ENCODE data around the gene PRSS16.

Gene PRSS16

DNA sequence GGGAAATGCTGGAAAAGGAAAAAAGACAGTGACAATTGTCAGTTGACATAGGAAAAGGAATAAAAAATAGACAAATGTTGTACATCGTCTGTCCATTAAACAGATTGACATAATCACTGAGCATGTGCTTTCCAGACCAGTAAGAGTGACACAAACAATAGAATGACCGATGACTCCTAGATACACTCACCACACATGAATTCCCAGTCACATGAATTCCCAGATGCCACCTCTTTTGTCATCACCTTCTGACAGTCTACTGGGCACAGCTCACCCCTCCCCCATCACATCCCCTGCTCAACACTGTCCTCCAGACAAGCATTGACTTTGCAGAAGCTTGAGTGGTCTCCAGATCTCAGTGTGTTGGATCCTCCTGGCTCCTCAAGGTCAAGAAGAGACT, 38.6 kb downstream of the PRSS16 start:
- no peak for DNase-seq

DNA sequence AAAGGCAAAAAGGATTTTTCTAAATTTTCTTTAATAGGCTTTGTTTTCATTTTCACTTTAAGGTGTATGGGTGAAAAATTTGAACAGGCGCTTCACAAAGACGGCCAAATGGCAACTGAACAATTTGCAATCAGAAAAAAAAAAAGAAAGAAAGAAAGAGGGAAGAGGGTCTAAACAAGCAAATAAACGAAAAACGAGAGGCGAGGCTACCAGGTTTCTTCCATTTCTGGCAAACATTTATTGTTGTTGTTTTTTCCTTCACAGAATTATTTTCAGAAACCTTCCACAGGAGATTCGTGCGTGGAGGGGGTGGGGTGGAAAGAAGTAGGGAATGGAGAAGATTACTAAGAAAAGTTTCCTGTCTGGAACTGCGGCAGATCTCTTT, 40.2 kb downstream of the PRSS16 start:
- no peak for DNase-seq

DNA sequence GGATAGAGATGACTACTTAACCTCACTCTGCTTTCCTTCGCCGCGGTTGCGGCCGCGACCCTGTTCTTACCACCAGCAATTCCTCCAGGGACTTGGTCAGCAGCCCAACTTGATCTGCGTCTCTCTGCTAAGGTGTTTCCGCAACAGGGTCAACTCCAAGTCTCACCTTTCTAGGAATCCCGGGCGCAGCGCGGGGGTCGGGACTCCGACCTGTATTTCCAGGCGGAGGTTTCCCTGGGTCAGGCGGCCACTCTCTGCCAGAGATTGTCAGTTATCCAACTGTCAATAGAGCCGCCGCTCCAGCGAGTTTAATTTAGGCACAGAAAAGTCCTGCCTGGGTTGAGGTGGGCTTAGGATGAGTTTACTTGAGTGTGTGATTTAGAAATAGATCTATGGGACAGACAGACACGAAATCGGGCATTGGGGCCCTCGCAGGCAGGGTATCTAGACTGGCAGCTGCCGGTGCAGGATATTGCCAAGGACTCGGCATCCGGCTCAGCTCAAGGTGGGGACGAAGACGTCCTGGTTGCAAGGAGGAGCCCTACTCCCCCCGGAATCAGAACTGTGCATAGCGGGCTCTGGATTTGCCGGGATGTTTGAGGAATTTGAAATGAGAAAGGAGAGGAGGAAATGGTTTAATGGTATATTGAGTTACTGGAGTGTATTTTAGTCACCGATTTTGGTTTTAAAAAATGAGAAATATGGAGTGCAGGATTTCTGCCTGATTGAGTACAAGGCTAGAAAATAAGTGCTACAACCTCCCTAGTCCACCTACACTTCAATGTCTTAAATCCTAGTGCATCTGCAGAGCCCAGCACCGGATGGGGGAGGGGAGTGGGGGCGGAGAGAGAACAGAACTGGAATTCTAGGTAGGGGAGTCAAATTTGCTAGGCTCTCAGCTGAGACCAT, 40.9 kb downstream of the PRSS16 start:
- no peak for DNase-seq

DNA sequence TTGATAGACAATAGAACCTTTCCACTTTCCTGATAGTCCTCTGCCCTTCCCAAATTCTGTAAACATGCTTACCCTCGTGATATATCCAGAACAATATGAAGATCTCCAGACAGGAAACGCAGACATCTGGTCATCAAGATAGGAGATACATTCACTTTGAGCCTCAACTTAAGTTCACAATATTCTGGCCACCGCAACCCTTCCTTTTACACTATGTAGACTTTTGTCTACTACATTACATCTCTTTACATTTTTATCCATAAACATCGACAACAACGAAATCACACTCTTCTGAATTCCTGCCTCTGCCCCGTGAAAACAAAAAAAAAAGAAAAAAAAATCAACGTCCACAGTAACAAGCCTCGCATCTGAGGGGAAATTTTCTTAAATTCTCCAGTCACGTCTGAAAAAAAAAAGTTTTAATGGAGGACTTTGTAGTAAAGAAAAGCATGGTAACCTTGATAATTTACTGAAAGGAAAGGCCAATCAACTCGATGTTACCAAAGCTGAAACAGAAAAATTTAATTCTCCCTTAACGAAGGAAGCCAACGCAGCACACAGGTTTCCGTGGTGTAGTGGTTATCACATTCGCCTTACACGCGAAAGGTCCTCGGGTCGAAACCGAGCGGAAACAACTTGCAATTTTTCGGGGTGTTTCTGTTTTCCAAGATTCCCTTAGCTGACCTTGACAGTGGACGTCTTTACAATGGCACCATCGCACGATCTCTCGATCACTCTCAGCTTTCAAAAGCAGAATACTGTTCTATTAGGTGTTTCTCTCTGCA, 42.8 kb downstream of the PRSS16 start:
- no peak for DNase-seq

DNA sequence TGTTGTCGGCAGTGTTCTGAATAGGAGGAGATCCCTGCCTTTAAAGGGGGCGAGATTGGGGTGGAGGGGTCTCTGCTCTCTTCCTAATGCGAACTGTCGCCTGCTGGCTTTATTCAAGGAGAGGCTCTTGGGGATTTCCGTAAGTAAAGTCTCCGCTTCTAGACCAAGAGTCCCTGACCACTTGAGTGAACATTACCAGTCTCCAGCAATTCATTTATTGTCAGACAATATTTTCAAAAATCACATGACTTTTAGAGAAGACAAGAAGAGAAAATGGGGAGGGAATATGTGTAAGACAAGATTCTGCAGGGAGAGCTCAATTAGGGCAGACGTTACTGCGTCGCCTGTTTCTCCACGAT, 43.3 kb downstream of the PRSS16 start:
- no peak for DNase-seq

DNA sequence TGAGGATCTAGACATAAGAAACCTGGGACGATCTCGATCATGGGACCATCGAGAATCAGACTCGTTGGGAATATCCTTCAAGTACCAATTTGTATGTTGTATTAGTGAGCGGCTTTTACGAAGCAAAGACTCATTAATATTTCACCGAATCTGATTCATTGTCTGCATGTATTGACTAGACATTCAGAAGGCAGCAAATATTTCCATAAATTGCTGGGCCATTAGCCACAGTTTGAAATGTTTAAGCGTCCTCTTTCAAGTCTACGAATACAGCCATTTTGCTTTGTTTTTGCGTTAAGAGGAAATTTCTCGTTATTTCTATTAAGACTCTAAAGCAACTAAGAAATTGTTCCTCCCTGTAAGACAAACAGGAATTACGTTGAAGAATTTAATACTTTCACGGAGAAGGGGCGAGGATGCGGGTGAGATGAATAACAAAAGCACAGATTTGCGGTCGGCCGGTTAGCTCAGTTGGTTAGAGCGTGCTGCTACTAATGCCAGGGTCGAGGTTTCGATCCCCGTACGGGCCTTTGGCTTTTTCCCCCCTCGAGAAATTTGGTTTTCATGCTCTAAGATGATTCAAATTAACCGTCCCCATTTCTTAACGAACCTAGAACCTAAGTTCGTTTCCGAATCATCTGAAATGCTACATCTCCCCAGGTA, 46.1 kb downstream of the PRSS16 start:
- no peak for DNase-seq

DNA sequence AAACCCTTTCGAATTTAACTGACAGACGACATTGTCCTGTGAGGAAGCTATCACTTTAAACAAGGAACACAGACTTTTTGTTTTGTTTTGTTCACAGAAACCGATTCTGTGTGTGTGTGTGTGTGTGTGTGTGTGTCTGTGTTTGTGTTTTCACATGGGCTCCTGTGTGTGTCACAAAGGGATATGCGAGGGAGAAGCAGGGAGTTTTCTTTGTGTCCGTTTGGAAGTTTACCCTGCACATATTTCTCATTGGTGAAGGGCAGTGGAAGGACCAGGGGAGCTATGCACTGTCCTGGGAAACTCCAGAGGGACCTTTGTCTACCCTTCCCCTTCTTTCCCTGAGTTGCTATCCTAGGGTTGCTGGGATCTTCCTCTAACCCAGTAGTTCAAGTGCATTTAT, 46.9 kb downstream of the PRSS16 start:
- no peak for DNase-seq

DNA sequence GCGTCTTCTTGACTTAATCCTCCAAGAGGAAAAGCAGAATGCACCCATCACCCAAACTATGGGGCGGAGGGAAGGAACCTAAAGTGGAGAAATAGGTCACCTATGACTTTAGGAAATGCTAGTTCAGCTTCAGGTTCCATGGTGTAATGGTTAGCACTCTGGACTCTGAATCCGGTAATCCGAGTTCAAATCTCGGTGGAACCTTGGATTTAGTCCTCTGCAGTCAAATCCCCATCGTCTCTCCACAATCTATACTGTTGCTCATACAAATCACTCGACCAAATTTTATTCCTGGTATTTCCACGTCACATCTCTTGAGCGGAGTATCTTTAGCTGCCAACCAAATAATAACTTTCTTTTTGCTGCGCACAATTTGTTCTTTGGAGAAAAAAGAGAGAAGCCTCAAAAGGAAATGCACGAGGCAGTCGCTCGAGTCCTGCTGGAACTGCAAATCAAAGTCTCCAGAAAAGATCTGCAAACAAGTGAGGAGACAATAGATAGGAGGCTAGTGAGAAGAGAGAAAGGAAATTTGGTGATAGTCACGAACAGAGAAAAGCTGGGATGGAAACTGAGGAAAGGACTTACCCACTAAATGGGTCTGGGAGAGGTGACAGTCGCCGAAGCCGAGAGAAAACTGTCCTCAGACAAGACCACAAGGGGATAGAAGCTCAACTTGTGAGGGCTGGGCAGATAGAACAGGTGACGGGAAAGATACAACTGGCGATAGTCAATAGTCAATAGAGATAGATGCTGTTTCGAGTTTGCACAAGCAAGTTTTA, 48.0 kb downstream of the PRSS16 start:
- no peak for DNase-seq

DNA sequence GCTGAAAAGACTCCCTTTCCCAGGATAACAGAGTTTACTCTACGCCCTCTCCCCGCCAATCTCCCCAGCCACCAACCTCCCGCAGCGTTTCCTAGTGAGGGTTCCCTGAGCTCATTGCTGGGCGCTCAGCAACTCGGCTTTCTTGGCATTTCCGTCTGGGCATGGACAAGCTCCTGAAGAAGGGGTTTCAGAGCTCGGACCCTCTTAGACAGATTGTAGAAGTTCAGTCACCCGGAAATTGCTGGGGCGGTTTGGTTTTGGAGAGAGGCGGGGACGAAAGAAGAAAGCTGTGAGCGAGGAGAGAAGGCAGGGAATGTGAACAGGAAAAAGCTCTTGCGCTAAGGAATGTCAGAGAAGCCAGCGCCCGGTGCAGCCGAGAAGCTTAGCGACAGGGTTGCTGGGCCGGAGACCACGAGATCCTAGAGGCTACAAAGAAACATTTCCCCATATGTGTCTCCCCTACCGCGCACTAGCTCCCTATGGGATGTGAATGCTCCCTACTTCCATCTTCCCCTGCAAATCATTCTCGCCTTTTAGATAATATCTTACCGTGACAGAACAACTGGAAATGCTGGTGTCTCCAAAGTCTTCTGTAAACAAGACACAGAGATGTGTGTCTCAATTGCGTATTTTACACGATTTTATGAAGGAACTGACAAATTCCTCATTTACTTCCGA, 48.7 kb downstream of the PRSS16 start:
- no peak for DNase-seq

DNA sequence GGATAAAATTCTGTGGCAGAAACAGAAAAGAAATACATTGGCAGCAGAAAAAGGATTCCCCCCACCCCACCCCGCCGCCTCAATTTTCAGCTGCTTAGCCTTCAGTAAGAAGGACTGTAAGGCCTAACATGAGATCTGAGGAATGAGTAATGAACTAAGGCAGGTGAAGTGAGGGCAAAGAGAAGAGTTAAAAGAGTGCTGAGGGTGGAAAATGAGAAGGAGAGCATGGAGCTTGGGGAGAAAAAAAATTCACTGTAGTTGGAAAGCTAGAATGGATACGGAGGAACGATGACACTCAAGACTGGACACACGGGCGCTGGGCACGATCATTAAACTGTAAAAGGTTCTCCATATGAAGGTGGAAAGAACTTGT, 50.0 kb downstream of the PRSS16 start:
- no peak for DNase-seq

DNA sequence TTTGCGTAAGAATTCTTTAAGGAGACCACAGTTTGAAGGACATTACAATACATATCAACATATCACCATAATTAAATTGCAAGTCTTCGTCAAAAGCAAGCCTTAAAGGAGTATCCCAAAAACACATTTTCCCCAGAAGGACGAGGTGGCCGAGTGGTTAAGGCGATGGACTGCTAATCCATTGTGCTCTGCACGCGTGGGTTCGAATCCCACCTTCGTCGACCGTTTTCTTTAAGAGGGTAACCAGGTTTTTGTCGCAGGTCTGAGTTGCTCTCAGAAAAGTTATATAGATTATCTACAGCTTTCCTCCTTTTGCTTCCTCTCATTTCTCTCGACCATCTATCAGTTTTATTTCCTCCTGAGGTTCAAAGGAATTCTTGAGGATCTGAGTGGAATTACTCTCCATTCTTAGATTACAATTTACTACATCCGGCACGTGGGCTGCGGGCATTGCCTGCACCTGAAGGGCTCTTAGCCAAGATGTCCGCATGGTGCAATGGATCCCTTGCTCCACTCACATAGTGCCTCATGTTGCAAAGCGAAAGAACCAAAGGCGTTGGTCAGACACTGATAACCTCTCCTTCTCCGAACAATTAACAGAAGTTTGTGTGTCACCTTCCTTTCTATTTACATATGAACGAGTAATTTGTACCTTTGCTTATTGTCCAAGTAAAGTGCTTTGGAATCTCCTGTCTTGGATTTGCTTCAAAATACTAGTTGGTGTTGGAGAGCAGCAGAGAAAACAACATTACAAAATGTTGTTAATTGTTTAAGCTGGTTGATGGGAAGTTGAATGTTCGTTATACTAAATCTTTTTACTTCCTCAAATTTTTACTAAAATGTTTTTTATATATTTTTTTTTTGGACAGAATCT, 50.6 kb downstream of the PRSS16 start:
- no peak for DNase-seq

DNA sequence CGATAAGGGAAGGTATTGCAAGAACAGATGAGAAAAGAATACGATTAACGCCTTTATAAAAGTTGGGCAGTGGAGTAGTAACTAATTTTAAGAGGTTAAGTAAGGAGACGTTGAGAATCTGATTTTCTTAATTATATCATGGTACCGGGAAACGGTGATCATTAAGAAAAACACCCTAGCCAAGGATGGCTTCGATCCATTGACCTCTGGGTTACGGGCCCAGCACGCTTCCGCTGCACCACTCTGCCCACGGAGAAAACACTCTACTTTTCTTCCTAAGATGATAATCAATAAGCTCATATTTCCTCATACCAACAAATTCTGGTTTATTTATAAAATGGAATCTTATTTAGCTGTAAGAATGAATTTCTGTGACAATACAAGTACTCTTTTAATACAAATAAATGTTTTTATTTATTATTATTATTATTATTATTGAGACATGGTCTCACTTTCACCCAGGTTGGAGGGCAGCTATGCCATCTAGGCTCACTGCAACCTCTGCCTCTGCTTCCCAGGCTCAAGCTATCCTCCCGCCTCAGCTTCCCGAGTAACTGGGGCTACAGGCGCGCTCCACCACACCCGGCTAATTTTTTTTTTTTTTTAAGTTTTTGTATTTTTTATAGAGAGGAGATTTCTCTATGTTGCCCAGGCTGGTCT, 56.2 kb downstream of the PRSS16 start:
- DNase-seq: no peak

Measured in activated CD4-positive, alpha-beta T cell treated with anti-CD3 and anti-CD28 coated beads, Interleukin-2, amount 50 U/mL, for 4 hours (primary cell).